IMR-90 (cell line): Measurements from ENCODE around the gene RBMS2. TPM values are rescaled to one million over a fixed set of nuclear protein-coding genes. Genes with fewer than 3 reads are reported as not detected.

Experiments used
- ATAC-seq: fragments of 200-7000 bp; cut with Tn5 transposase; 2 replicates; pipeline ENCODE4 v1.9.1; 2020; ENCODE audit warnings: low read depth, mild to moderate bottlenecking, moderate library complexity
- BruUV-seq: library from RNA; stranded (reverse); fragments of 400-500 nt; replicated peaks from 2 replicates; lab custom pipeline; 2021; lab: Mats Ljungman, UMichigan
- CTCF ChIA-PET: fragments of 300-600 bp; formaldehyde crosslinking; extraction: SDS; loops from one replicate; lab custom pipeline; 2021; ENCODE audit warnings: antibody characterized with exemption; lab: Yijun Ruan, JAX
- POLR2A ChIA-PET: fragments of 300-600 bp; sonication (Branson Sonifier 250); formaldehyde crosslinking; loops from one replicate; lab custom pipeline; 2022; ENCODE audit warnings: antibody characterized with exemption; ENCODE audit not compliant: unreplicated experiment; lab: Charles Lee
- DNase-seq: peaks from one replicate; pipeline ENCODE4 v3.0.0; 2013
- H2AFZ ChIP-seq: replicated peaks from 2 replicates; pipeline ENCODE3; 2013; ENCODE audit warnings: low read length, mild to moderate bottlenecking; ENCODE audit not compliant: poor library complexity
- H2AK5ac ChIP-seq: 2 replicates; pipeline ENCODE4 v1.6.1; 2013; ENCODE audit warnings: low read depth, low read length, inconsistent platforms
- H2AK9ac ChIP-seq: replicated peaks from 2 replicates; pipeline ENCODE3; 2013; ENCODE audit warnings: mild to moderate bottlenecking, low read depth, low read length, moderate library complexity; ENCODE audit not compliant: poor library complexity
- H2BK120ac ChIP-seq: 2 replicates; pipeline ENCODE4 v1.6.1; 2013; ENCODE audit warnings: low read depth, low read length, inconsistent platforms
- H2BK15ac ChIP-seq: 3 replicates; pipeline ENCODE4 v1.6.1; 2013; ENCODE audit warnings: low read depth, low read length, inconsistent platforms
- H2BK20ac ChIP-seq: 2 replicates; pipeline ENCODE4 v1.6.1; 2013; ENCODE audit warnings: low read depth, mild to moderate bottlenecking, inconsistent platforms, low read length, moderate library complexity
- H2BK5ac ChIP-seq: 2 replicates; pipeline ENCODE4 v1.6.1; 2013; ENCODE audit warnings: mild to moderate bottlenecking, low read depth, low read length, inconsistent platforms; ENCODE audit not compliant: poor library complexity, severe bottlenecking
- H3K14ac ChIP-seq: replicated peaks from 2 replicates; pipeline ENCODE4 v1.6.1; 2013; ENCODE audit warnings: low read depth, low read length, inconsistent platforms
- H3K18ac ChIP-seq: 2 replicates; pipeline ENCODE4 v1.6.1; 2013; ENCODE audit warnings: low read depth, low read length, control low read depth
- H3K23ac ChIP-seq: 2 replicates; pipeline ENCODE4 v1.6.1; 2013; ENCODE audit warnings: low read depth, low read length, inconsistent platforms
- H3K27ac ChIP-seq: 2 replicates; pipeline ENCODE4 v1.5.1; 2013; ENCODE audit warnings: mild to moderate bottlenecking, control low read depth, low read length; ENCODE audit not compliant: insufficient read depth
- H3K27me3 ChIP-seq: 2 replicates; pipeline ENCODE4 v1.6.1; 2013; ENCODE audit warnings: low read length; ENCODE audit not compliant: control insufficient read depth, insufficient read depth
- H3K36me3 ChIP-seq: 2 replicates; pipeline ENCODE4 v1.6.1; 2013; ENCODE audit warnings: low read length, mixed read lengths; ENCODE audit not compliant: control insufficient read depth, insufficient read depth
- H3K4ac ChIP-seq: 2 replicates; pipeline ENCODE4 v1.6.1; 2013; ENCODE audit warnings: low read depth, low read length, inconsistent platforms
- H3K4me1 ChIP-seq: 2 replicates; pipeline ENCODE4 v1.6.1; 2013; ENCODE audit warnings: low read length, mixed read lengths; ENCODE audit not compliant: control insufficient read depth, insufficient read depth
- H3K4me2 ChIP-seq: 2 replicates; pipeline ENCODE4 v1.6.1; 2013; ENCODE audit warnings: low read depth, mild to moderate bottlenecking, control low read depth, low read length, moderate library complexity
- H3K4me3 ChIP-seq: 2 replicates; pipeline ENCODE4 v1.5.1; 2013; ENCODE audit warnings: low read depth, mild to moderate bottlenecking, control low read depth, low read length, moderate library complexity; ENCODE audit not compliant: insufficient read depth
- H3K56ac ChIP-seq: 2 replicates; pipeline ENCODE4 v1.6.1; 2013; ENCODE audit warnings: low read length, inconsistent platforms; ENCODE audit not compliant: insufficient read depth; ENCODE audit errors: extremely low read depth
- H3K79me1 ChIP-seq, 2 experiments: 2 replicates each; pipeline ENCODE4 v1.6.1; 2013; ENCODE audit warnings: low read length in 2 of 2, inconsistent platforms in 1 of 2, low read depth in 1 of 2
- H3K9ac ChIP-seq: 2 replicates; pipeline ENCODE4 v1.6.1; 2013; ENCODE audit warnings: low read depth, low read length, control low read depth
- H3K9me1 ChIP-seq: 2 replicates; pipeline ENCODE4 v1.6.1; 2013; ENCODE audit warnings: low read length, inconsistent platforms; ENCODE audit not compliant: insufficient read depth
- H3K9me3 ChIP-seq: 2 replicates; pipeline ENCODE4 v1.6.1; 2013; ENCODE audit warnings: low read length; ENCODE audit not compliant: control insufficient read depth, insufficient read depth
- H4K20me1 ChIP-seq: 2 replicates; pipeline ENCODE4 v1.6.1; 2013; ENCODE audit warnings: low read length, inconsistent platforms; ENCODE audit not compliant: insufficient read depth
- H4K5ac ChIP-seq: 2 replicates; pipeline ENCODE4 v1.6.1; 2013; ENCODE audit warnings: mild to moderate bottlenecking, low read depth, low read length, control low read depth
- H4K8ac ChIP-seq, 2 experiments: 2 replicates each; pipeline ENCODE4 v1.6.1; 2013; ENCODE audit warnings: low read depth in 2 of 2, low read length in 2 of 2, control low read depth in 1 of 2, inconsistent platforms in 1 of 2
- H4K91ac ChIP-seq: 2 replicates; pipeline ENCODE4 v1.6.1; 2013; ENCODE audit warnings: low read depth, low read length, inconsistent platforms; ENCODE audit not compliant: insufficient read depth
- BHLHE40 ChIP-seq: fragments of 150-350 bp; IDR thresholded peaks from 2 replicates; pipeline ENCODE4 v1.6.1; 2016; ENCODE audit warnings: mild to moderate bottlenecking, low read depth, low read length
- CEBPB ChIP-seq: IDR thresholded peaks from 2 replicates; pipeline ENCODE4 v1.6.1; 2012; ENCODE audit warnings: low read depth, low read length, improper control_type of control experiment
- FOS ChIP-seq: fragments of 150-350 bp; IDR thresholded peaks from 2 replicates; pipeline ENCODE4 v1.6.1; 2016; ENCODE audit warnings: low read depth, low read length
- POLR2A ChIP-seq: IDR thresholded peaks from 2 replicates; pipeline ENCODE4 v1.6.1; 2012; ENCODE audit warnings: mild to moderate bottlenecking, low read depth, low read length
- WGBS, 2 experiments: methylation state at CpG; one replicate each; pipeline versions ENCODE4 v1.1.5 to v1.1.7; 2013; ENCODE audit warnings: missing lambda C conversion rate in 2 of 2; ENCODE audit not compliant: insufficient read length in 1 of 2; ENCODE audit errors: extremely low coverage in 2 of 2; 5-methylcytosine and 5-hydroxymethylcytosine counted together
- dilution Hi-C: fragments of 300-500 bp; cut with HindIII; formaldehyde crosslinking; loops from one replicate; pipeline ENCODE4 v1.14.3; 2018; ENCODE audit warnings: low sequenced_read_pairs; ENCODE audit not compliant: unreplicated experiment
- in situ Hi-C: fragments of 300-500 bp; cut with MboI; formaldehyde crosslinking; loops from 3 replicates; pipeline ENCODE4 v1.14.3; 2019; ENCODE audit warnings: low sequenced_read_pairs, inconsistent platforms, mixed read lengths
- intact Hi-C: fragments of 100-400 bp; cut with micrococcal nuclease; formaldehyde crosslinking; loops from 2 replicates; pipeline ENCODE4 v1.10.0; 2022
- polyA plus RNA-seq, 3 experiments: library from polyadenylated mRNA; depleted of rRNA; stranded (reverse); fragments of >200 nt; gene quantifications; 2 replicates each; pipeline ENCODE4 v1.2.3, GENCODE V29; 2012; ENCODE audit warnings: low replicate concordance in 1 of 3
- total RNA-seq: library from RNA; depleted of rRNA; stranded (reverse); fragments of >200 nt; gene quantifications from 2 replicates; pipeline ENCODE4 v1.2.3, GENCODE V29; 2012
- TF ChIP-seq, protein P1 (sequence below): conservative IDR thresholded peaks from 2 replicates; pipeline ENCODE4 v1.5.1; 2012; ENCODE audit warnings: mild to moderate bottlenecking, low read depth, low read length, improper control_type of control experiment

Gene RBMS2
- total and polyA plus RNA-seq, 2 of the 4 experiments (the other 2 are of a cell fraction): 38.0 to 43.6 TPM

DNA sequence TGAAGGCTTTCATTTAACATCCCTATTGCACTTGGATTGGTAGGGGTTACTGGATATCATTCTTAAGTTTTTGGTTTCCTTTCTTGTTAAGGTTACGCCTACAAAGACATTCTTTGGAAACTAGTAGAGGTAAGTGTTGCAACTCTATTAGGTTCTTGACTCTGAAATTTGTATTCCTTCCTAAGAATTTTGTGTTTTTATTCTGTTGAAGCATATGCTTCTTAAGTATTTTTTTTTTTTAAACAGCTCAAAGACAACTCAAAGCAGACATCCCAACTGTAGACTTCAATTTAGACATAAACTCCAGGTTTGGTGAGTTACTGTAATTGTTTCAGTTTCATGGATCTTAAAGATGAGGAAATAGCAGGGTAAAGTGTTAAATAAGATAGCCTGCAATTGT is 1.1 kb upstream of the RBMS2 start:
- no peaks in the 10 kb centered on the region for H3K27me3 ChIP-seq
- H3K9me3 ChIP-seq: no peaks in the 10 kb centered on the region
- H4K5ac ChIP-seq: peak overlapping the region; percentile 21; the same call in 1 of the 2 replicates
- H3K4me2 ChIP-seq: peak overlapping the region; percentile 65; the same call in 1 of the 2 replicates
- peak overlapping the region; percentile 56; the same call in 1 of the 3 replicates for H2BK15ac ChIP-seq
- peak overlapping the region; percentile 69; the same call in 1 of the 2 replicates for H3K4ac ChIP-seq
- no peak overlapping the region for H2AFZ ChIP-seq
- no peak for ATAC-seq
- TF ChIP-seq, protein P1, sequence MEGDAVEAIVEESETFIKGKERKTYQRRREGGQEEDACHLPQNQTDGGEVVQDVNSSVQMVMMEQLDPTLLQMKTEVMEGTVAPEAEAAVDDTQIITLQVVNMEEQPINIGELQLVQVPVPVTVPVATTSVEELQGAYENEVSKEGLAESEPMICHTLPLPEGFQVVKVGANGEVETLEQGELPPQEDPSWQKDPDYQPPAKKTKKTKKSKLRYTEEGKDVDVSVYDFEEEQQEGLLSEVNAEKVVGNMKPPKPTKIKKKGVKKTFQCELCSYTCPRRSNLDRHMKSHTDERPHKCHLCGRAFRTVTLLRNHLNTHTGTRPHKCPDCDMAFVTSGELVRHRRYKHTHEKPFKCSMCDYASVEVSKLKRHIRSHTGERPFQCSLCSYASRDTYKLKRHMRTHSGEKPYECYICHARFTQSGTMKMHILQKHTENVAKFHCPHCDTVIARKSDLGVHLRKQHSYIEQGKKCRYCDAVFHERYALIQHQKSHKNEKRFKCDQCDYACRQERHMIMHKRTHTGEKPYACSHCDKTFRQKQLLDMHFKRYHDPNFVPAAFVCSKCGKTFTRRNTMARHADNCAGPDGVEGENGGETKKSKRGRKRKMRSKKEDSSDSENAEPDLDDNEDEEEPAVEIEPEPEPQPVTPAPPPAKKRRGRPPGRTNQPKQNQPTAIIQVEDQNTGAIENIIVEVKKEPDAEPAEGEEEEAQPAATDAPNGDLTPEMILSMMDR: no peak
- TF ChIP-seq FOS: no peak
- TF ChIP-seq POLR2A: no peak
- peak; percentile 31 for TF ChIP-seq CEBPB
- TF ChIP-seq BHLHE40: no peak
- H4K91ac ChIP-seq: peak overlapping the region; percentile 25; the same call in 1 of the 2 replicates
- H3K23ac ChIP-seq: peak overlapping the region; percentile 64; the same call in 1 of the 2 replicates
- in situ Hi-C loops (loop anchor here (5.0 to 25.0 kb wide), 2 partner anchors 47 to 467 kb away; a partner anchor contains a TSS), dilution Hi-C loops (no loop called here), intact Hi-C loops (no loop called here)
- H3K9me1 ChIP-seq: peaks cover 6% of the 10 kb centered on the region
- POLR2A ChIA-PET: no interaction called here
- no peaks in the 10 kb centered on the region for H4K20me1 ChIP-seq
- peak overlapping the region; percentile 73; the same call in 1 of the 2 replicates for H2BK20ac ChIP-seq
- H3K18ac ChIP-seq: peak overlapping the region; percentile 79; the same call in 1 of the 2 replicates
- H3K79me1 ChIP-seq: peaks cover 0 to 23% of the 10 kb centered on the region in 2 experiments; a peak in 2 of 4 replicates
- no peak overlapping the region for H3K56ac ChIP-seq
- peak overlapping the region; percentile 30; the same call in 1 of the 2 replicates for H3K14ac ChIP-seq
- peaks cover 4% of the 10 kb centered on the region for H3K36me3 ChIP-seq
- WGBS, 2 experiments: no CpG with 5 or more reads among the region's 1 CpG
- H3K27ac ChIP-seq: no peak overlapping the region
- no TSS peak for BruUV-seq
- H2AK5ac ChIP-seq: no peak overlapping the region
- H3K4me1 ChIP-seq: peaks cover 8% of the 10 kb centered on the region
- CTCF ChIA-PET: no interaction called here
- peak; percentile 4 for DNase-seq
- no peak overlapping the region for H3K9ac ChIP-seq
- no peak overlapping the region for H3K4me3 ChIP-seq
- peak overlapping the region; percentile 84 for H2BK5ac ChIP-seq
- H2AK9ac ChIP-seq: no peak overlapping the region
- peak overlapping the region; percentile 60 for H2BK120ac ChIP-seq
- H4K8ac ChIP-seq: peak overlapping the region in 1 of 2 experiments; percentile 32; a peak in 2 of 4 replicates
